Right atrium auricular region (tissue), 2 donors: ENCODE data around the gene ARHGEF28. TPM values are rescaled to one million over a fixed set of nuclear protein-coding genes. Genes with fewer than 3 reads are reported as not detected.

Experiments used
- DNase-seq: peaks from one replicate; pipeline ENCODE4 v3.0.0-alpha.2; 2019; ENCODE audit warnings: low spot score
- H3K27ac ChIP-seq, 2 donors: fragments of 200-600 bp; sonication (generic); 1 replicate in 1 of 2; 2 replicates in 1 of 2; pipeline ENCODE4 v1.5.1; 2016 to 2019
- H3K27me3 ChIP-seq, 2 donors: fragments of 200-600 bp; sonication (generic); one replicate each; pipeline versions ENCODE4 v1.5.1 to v1.6.0; 2017 to 2019
- H3K36me3 ChIP-seq: fragments of 200-600 bp; sonication (generic); one replicate; pipeline ENCODE4 v1.5.1; 2016
- H3K4me1 ChIP-seq, 2 donors: fragments of 200-600 bp; sonication (generic); one replicate each; pipeline versions ENCODE4 v1.5.1 to v1.6.0; 2017 to 2019
- H3K4me3 ChIP-seq, 2 donors: fragments of 200-600 bp; sonication (generic); 1 replicate in 1 of 2; 2 replicates in 1 of 2; pipeline ENCODE4 v1.5.1; 2017 to 2019; ENCODE audit warnings: mild to moderate bottlenecking in 1 of 2, moderate library complexity in 1 of 2
- H3K9me3 ChIP-seq, 2 donors: fragments of 200-600 bp; sonication (generic); one replicate each; pipeline ENCODE4 v1.5.1; 2019
- CTCF ChIP-seq, 2 donors: fragments of 200-600 bp; sonication (generic); IDR thresholded peaks; one replicate each; pipeline ENCODE4 v1.5.1; 2019; ENCODE audit warnings: antibody characterized with exemption in 2 of 2
- total RNA-seq, 2 donors: library from RNA; depleted of rRNA; stranded (reverse); fragments of >200 nt; gene quantifications; one replicate each; pipeline ENCODE4 v1.1.0, GENCODE V29; 2016

Gene ARHGEF28
- total RNA-seq, 2 donors from 2014 or later: 1.0 to 2.9 TPM

- H3K4me3 ChIP-seq: no peak overlapping the region
- no peak overlapping the region for H3K27ac ChIP-seq
- no peaks in the 10 kb centered on the region for H3K27me3 ChIP-seq
- DNase-seq: no peak
- H3K9me3 ChIP-seq: no peaks in the 10 kb centered on the region
- H3K36me3 ChIP-seq: no peaks in the 10 kb centered on the region
- H3K4me1 ChIP-seq: peaks cover 0 to 4% of the 10 kb centered on the region in 2 donors
- no peak for TF ChIP-seq CTCF (IDR thresholded peaks at IDR 0.05)
Observed at GRCh38 chr5:73791389-73791788, 165.4 kb downstream of the ARHGEF28 start.

- no peak overlapping the region for H3K4me3 ChIP-seq
Observed at GRCh38 chr5:73792687-73793320, 166.8 kb downstream of the ARHGEF28 start.

GRCh38 chr5:73793911-73794310, 167.9 kb downstream of the ARHGEF28 start:
- peaks cover 0 to 8% of the 10 kb centered on the region in 2 donors for H3K4me1 ChIP-seq
- H3K36me3 ChIP-seq: no peaks in the 10 kb centered on the region
- H3K4me3 ChIP-seq: no peak overlapping the region
- H3K27ac ChIP-seq: no peak overlapping the region
- H3K9me3 ChIP-seq: no peaks in the 10 kb centered on the region
- DNase-seq: no peak
- no peaks in the 10 kb centered on the region for H3K27me3 ChIP-seq
- no peak for TF ChIP-seq CTCF (IDR thresholded peaks at IDR 0.05)

More at GRCh38 chr5:73792687-73793320, 166.8 kb downstream of the ARHGEF28 start:
- H3K4me1 ChIP-seq: peaks cover 0 to 8% of the 10 kb centered on the region in 2 donors
- H3K9me3 ChIP-seq: no peaks in the 10 kb centered on the region
- peak; percentile 91 to 99 for TF ChIP-seq CTCF (IDR thresholded peaks at IDR 0.05)
- no peak overlapping the region for H3K27ac ChIP-seq
- H3K27me3 ChIP-seq: no peaks in the 10 kb centered on the region
- no peaks in the 10 kb centered on the region for H3K36me3 ChIP-seq
- DNase-seq: peak; percentile 80

- Histone ChIP-seq H3K27me3 (no peaks in the 10 kb centered on the region), H3K36me3 (no peaks in the 10 kb centered on the region), H3K27ac (no peak overlapping the region), H3K4me1 (peaks cover 0 to 8% of the 10 kb centered on the region in 2 donors), H3K9me3 (no peaks in the 10 kb centered on the region), H3K4me3 (no peak overlapping the region)
- DNase-seq: no peak
- no peak for TF ChIP-seq CTCF (IDR thresholded peaks at IDR 0.05)
Observed at GRCh38 chr5:73796164-73797131, 170.5 kb downstream of the ARHGEF28 start.

GRCh38 chr5:73797132-73797510, 171.1 kb downstream of the ARHGEF28 start:
- H3K36me3 ChIP-seq: no peaks in the 10 kb centered on the region
- peaks cover 0 to 8% of the 10 kb centered on the region in 2 donors for H3K4me1 ChIP-seq
- no peak for TF ChIP-seq CTCF (IDR thresholded peaks at IDR 0.05)
- no peaks in the 10 kb centered on the region for H3K9me3 ChIP-seq
- H3K27me3 ChIP-seq: no peaks in the 10 kb centered on the region
- no peak for DNase-seq
- no peak overlapping the region for H3K27ac ChIP-seq
- H3K4me3 ChIP-seq: no peak overlapping the region
